ENCODE measurements around the gene GRAPL.
A peak's percentile ranks its signal among the peaks of the same experiment; 100 is the strongest.
"Not testable (repeated sequence)": the region's sequence is repeated elsewhere in the genome, so short reads cannot be mapped to it uniquely, and the experiment has no call there.

The GRAPL gene

DNA sequence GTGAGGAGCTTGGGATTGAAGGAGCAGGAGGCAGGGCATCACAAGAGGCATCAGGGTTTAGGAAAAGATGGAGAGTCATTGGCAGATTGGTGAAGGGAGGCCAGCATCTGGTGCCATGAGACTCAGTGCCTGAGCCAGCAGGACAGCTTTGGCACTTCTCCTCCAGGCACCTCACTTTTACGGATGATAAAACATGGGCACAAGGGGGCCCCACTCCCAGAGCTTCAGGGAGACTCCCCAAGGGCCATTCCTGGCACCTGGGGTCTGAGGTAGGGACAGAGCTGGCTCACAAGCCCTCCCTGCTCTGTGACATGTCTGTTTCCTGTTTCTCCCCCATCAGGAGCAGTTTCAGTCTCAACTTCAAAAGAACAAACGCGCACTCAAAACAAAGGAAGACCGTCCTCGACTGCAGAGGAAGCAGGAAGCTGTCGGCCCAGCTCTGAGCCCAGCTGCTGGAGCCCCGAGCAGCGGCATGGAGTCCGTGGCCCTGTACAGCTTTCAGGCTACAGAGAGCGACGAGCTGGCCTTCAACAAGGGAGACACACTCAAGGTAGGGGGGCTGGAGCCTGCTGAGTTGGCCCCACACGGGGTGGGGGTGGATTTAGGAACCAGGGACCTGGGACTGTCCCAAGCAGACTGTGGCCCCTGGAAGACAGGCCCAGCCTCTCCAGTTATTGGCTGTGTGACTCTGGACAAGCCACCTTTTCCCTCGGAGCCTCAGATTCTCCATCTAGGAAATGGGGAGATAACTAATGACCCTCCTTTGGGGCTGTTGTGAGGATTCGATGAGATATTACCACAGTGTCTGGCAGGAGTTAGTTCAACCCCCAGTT is at the start of gene GRAPL:
GRAPL (plus strand) TSS at position 442 of the 833 bp plus-strand sequence; CDS start at position 473, 31 bp downstream.
- not testable (repeated sequence) for DNase-seq (ENCODE audit: low spot score)

DNA sequence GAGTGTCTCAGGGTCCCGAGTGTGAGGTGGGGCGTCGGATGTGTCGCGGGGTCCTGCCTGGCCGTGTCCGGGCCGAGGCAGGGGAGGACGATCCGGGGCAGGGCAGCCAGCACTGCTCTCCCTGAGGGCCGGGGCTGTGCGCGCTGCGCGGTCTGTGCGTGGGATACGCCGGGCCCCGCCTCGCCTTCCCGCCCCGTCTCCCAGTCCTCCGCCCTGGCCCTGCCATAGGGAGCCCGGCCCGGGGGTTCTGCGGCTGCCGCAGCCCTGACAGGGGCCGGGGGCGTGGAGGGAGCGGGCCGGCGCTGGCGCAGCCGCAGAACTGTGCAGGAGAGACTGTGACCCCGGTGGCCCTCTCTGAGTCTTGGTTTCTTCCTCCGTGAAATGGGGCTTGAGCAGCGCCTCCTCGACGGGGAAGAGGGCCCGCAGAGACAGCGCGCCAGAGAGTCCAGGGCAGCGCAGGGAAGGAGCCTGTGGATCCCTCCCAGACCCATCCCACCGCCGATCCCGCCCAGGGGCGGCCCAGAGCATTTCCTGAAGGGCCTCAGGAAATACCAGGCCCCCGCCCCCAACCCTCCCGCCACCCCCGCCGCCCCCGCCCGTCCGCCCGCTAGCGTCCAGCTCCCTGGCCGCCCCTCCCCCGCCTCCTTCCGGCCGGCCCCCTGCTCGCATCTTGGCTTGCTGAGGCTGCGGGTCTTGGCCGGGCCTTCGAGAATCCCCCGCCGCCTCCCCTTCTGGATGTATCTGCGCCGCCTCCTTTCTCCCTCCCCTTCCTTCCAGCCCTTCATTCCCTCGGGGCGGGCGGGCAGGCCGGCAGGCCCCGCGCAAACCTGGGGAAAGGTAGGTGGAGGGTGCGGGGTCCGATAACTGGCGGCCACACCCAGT is 38.3 kb upstream of the GRAPL start:
- DNase-seq (ENCODE audit: low spot score), result not testable (repeated sequence)

DNA sequence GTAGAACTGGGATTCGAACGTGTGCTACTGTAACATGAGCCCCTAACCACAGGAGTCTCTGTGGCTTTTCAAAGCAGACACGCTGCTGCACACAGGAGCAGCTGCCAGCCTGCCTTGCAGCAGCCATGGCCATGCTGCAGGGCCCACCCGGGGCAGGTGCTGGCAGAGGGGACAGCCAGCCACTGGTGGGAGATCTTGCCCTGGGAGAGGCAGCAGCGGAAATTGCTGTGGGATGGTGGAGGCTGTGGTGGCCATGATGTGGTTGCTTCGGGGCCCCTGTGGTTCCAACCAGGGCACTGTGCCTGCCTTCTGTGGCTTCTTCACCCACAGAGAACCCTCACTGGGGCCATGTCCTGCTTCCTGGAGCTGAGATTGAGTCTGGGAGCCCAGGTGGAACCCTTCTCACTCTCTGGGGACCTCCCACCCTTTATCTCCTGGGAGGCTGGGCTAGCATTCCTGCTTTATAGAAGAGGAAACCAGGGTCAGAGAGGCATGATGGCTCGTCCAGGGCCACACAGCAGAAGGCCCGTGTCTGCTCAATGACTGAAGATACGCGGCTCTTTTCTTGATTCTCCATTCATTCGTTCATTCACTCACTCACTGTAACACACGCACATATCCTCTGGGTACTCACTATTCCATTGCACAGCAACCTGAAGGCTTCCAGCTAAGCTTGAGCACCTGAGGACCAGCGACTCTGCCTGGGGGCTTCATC is 37.2 kb upstream of the GRAPL start:
- not testable (repeated sequence) for DNase-seq (ENCODE audit: low spot score)

DNA sequence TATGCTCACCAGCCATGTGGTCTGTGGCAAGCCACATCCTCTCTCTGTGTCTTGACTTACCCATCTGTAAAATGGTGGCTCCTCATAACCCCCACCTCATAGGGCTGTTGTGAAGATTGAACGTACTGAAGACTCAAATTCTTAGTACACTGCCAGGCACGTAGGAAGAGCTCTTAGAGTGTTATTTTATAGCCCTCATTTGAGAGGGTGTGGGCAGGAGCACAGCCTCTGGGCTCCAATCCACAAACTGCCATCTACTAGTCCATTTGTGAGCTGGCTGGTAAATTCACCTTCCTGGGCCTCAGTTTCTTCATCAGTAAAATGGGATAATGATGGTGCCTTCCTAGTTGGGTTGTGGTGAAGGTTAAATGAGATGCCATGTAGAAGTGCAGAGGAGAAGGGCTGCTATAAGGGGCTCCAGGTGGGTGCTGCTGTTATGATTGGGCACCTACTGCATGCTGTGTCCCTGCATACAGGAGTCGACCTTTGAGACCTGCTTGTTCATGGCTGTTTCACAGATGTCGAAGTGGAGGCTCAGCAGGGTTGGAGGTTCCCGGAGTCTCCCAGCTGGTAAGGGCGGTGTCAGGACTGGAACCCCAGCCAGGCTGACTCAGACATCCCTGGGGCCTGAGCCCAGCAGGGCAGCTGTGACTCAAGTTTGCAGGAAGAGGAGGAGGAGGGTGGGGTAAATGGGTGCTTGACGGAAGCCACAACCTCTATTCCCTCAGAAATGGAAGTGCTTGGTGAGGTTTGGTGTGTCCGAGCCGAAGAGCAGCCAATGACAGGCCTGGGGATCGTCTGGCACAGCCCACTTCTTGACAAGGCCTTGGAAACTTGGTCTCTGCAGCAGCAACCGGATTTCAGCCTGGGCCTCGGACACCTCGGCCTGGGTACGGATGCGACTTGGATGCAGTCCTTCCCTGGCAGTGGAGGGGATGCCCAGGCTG is 34.4 kb upstream of the GRAPL start:
- DNase-seq (ENCODE audit: low spot score), result not testable (repeated sequence)

DNA sequence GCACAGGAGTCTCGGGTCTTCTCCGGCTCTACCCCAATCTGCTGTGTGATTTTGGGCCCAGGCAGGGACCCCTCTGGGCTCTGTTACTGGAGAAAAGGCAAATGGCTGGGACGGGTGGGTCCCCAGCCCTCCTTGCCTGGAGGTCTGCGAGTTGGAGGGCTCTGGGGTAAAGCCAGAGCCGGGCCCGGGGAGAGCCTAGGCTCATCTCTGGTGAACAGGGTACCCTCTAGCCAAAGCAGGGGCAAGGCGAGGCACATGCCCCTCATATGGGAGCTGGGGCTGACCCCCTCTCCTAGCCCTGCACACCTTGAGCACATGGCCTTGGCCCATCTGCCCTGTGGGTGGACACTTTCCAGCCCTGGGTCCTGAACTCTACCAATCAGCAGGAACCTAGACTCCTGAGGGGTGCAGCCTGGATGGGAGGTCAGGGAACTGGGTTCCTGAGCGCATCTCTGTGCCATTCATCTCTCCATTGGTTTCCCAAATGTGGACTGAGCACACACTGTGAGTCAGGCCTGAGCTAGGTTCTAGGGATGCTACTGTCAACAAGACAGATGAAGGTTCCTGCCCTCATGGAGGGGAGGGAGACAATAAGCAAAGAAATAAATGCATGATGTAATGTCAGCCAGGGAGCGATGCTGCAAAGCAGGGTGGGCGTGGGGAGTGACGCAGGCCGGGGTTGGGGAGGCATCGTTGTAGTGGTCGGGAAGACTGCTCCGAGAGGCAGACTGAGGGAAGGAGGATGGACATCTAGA is 33.5 kb upstream of the GRAPL start:
- DNase-seq (ENCODE audit: low spot score), result not testable (repeated sequence)

DNA sequence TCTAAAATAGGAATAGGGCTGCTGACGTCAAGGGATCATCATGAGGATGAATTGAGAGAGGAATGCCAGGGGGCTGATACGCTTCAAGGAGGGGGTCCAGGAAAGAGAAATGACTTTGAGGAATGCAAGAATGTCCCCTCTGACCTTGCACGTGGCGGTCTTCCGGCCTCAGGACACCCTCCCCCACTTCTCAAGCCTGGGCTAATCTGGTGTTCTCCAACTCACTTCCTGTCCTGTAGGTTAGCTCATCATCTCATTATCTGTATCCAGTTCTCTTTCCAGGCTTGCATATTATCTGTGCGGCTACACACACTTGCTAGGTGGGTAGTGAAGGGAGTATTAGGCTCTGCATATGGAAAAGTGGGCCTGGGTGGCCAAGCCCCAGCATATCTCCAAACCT is 18.9 kb upstream of the GRAPL start:
- not testable (repeated sequence) for DNase-seq (ENCODE audit: low spot score)

DNA sequence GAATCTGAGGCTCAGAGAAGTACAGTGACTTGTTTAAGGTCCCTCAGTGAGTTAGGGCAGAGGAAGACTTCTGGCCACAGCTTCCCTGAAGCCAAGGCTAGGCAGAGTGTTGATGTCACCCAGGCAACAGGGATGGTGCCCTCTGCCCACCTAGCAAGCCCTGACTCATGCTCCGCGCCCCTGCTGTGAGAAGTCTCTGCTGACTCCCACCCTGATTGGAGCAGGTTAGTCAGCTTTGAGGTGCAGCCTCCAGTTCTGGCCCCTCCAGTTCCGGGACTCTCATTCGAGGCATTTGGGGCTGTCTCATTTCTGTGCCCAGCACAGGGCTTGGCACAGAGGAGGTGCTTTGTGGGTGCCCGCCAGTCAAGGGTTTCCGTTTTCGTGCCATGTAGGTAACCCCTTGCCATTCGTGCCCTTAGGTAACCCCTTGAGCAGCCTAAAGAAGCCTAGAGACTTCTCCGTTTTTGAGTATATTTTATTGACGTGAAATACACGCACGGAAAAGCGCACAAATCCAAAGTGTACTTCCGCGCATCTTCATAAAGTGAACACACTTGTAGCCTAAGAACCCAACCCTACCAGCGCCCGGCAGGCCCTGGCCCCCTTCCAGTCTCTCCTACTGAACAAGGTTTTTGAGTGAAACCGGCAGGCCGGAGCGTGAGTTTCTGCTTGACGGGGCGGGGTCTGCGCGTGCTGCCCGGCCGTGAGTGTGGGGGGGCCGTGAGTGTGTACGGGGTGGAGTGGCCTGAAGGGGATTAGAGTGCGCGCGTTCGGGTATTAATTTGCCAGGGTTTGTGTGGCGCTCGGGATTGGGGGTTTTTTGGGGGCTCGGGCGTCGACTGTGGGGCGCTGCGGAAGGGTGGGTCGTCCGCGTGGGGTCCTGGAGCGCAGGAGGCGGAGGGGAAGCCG is 16.9 kb upstream of the GRAPL start:
- DNase-seq (ENCODE audit: low spot score), result not testable (repeated sequence)

DNA sequence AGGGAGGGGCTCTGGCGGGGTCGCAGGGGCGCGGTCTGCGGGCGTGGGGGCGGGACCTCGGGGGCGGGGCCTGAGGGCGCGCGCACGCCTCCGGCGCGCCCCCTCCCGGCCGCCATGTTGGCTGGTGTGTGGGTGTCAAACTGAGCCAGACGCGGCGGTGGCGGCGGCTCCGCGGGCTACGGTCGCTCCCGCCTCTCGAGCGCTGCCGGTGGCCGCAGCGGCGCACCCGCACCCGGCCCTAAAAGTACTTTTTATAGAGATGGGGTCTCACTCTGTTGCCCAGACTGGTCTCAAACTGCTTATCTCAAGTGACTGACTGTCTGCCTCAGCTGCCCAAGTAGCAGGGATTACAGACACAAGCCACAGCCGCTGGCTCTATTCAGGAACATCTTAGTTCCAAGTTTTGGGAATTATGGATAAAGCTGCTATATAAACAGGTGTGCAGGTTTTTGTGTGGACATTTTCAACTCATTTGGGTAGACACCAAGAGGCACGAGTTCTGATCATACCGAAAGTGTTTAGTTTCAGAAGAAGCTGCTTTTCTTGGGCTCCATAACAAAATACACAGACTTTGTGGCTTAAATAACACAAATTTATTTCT is 16.2 kb upstream of the GRAPL start:
- peak; percentile 64 for DNase-seq (ENCODE audit: low spot score)

DNA sequence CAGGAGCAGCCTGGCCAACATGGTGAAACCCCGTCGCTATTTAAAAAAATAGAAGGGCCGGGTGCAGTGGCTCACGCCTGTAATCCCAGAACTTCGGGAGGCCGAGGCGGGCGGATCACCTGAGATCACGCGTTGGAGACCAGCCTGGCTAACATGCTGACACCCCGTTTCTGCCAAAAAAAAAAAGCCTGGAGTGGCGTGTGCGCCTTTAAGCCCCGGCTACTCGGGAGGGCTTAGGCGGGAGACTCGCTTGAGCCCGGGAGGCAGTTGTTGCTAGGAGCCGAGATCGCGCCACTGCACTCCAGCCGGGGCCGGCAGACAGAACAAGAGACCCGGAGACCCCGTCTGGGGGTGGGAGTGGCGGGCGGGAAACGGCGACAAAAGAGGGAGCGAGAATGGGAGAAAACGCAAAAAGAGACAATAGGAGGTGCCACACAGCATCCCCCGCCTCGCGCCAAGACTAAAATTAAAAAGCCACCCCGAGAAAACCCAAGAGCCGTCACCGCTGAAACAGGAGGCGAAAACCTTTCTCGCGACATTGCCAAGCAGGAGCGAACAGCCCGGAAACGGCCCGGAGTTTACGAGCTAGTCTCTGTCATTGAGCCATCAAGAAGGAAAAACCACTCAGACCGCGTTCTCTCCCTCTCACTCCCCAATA is 15.5 kb upstream of the GRAPL start:
- peak; percentile 16 for DNase-seq (ENCODE audit: low spot score)

DNA sequence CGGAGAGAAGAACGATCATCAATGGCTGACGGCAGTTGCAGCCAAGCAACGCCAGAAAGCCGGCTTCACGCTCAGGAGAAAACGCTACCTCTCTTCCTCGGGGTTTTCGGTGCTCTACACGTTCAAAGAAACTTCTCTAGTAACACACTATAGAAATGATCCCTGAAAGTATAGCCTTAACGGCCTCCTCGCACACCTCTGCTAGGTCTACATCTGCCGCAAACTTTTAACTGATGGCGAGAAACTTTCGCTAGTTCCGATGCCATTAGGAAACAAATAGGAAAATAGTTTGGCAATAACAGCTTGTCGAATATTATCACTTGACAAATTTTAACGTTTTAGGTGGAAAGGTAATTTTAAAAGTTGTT is 14.9 kb upstream of the GRAPL start:
- not testable (repeated sequence) for DNase-seq (ENCODE audit: low spot score)

DNA sequence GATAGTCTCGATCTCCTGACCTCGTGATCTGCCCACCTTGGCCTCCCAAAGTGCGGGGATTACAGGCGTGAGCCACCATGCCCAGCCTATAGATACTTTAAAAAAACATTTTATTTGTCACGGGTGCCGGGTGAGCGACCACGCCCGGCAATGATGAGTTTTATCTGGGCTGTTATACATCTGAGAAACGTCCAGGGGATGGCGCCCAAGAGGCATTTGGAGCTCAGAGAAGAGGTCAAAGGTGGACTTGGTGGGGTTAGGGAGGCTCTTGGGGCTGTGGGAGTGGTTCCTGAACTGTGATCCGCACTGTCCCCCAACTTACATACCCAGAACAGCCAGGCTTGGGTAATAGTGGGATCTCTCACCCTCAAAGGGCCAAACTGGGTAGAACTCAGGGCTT is 8.7 kb upstream of the GRAPL start:
- DNase-seq (ENCODE audit: low spot score), result not testable (repeated sequence)

DNA sequence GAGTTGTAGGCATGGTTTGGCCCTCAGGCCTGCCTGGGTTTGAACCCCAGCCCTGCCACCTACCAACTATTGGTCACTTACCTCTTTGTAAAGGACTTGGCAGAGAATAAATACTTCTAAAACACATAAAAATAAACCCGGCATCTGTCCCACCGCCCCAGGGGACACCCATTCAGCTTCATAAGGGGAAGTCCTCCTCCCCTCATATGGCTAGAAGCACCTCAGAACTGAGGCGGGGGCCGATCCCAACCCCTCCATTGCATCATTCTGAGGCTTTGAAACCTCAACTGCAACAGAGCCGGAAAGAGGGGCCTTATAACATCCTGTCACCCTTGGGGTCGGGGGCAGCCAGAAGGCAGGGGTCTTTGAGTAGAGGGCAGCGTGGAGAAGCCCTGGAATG is 2.1 kb upstream of the GRAPL start:
- DNase-seq (ENCODE audit: low spot score), result not testable (repeated sequence)

DNA sequence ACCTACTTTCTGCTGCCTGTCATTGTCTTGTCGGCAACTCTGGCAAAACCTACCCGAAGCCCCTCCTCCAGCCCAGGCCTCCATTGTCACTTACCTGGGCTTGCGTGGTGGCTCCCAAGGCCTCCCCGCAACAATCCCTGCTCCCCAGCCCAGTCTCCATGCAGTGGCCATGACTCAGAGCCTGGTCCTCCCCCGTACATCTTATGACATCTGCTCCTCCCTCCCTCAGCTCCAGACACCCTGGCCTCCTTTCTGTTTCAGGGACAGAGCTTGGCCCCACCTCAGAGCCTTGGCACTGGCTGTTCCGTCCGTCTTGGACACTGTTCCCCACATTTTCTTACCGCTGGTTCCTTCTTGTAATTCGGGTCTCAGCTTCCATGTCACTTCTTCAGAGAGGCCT is 2.1 kb downstream of the GRAPL start:
- DNase-seq (ENCODE audit: low spot score), result not testable (repeated sequence)

DNA sequence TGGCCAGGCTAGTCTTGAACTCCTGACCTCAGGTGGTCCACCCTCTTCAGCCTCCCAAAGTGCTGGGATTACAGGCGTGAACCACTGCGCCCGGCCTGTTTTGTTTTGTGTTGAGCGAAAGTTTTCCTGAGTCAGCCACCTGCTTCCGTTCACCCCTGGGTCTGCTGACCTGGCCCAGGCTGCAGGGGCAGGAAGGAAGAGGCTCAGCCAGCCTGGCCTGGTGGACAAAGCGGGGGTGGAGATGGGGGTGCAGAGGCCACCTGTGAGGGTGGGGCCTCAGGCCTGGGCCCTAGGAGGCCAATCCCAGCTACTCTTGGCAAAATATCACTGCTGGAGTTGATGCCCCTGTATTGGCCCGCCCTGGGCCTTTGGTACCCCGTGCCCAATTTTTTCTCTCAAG is 3.7 kb downstream of the GRAPL start:
- not testable (repeated sequence) for DNase-seq (ENCODE audit: low spot score)

DNA sequence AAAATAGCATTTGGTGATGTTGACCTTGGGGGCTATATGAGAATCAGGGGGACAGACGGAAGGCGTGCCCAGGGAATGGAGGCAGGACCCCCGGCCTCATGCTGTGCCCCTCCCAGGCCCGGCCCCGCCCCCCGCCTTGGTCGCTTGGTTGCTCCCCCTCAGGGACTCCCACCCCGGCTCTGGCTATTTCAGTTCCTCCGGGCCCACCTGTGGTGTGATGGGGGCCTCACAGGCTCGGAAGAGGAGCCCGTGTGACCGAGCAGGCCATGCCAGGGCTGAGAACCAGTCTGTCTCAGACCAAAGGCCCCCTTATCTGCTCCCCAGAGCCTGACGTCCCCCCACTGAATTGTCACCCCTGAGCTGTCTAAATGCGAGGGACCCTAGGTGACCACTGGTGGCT is 4.4 kb downstream of the GRAPL start:
- DNase-seq (ENCODE audit: low spot score), result not testable (repeated sequence)

DNA sequence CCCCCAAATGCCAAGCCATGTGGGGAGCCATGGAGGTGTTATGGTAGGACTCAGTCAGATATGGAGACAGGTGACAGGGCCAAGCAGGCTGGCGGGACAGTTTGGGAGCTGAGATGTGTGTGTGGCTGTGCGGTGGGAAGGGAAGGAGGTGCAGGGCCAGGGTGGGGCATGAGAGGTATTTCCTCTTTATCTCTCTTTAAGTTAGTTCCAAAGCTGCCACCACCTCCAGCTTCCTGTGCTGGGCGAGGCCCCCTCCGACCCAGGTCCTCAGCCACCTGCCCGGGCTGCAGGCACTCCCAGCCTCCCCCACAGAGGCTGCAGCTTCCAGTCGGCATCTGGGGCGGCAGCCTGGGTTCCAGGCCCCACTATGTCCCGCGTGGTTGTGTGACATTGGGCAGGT is 6.4 kb downstream of the GRAPL start:
- DNase-seq (ENCODE audit: low spot score), result not testable (repeated sequence)

DNA sequence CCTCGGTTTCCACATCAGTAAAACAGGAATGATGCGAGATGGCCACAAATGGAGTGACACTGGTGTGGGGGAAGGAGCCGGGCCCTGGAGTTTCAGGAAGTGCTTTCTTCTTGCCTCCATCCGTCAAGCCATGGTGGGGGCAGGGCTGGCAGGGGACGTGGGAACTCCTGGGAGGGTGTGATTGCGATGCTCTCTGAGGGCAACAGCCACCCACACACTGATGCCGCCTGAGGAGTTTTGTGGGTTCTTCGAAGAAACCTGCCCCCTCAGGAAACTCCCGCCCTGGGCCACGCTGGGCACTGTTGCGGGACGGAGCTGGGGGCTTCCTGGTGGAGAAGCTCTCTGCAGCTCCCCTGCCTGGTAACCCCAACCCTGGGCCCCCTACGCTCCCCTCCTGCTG is 8.0 kb downstream of the GRAPL start:
- not testable (repeated sequence) for DNase-seq (ENCODE audit: low spot score)

DNA sequence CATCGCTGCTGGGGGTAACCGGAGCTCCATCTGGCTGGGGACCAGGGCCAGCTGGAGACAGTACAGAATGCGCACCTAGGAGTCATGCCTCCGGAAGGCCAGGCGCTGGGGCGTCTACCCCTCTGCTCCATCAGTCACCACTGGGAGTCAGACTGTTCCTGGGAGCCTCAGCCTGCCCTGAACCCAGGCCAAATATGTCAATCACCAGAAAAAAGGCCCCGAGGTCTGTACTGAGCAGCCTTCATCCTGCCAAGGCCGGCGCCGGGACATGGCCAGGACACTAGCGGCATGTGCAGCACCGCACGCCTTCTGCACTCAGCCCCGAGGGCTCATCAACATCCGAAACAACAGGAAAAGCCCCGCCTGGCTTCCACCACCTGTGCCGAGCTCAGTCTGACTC is 8.7 kb downstream of the GRAPL start:
- DNase-seq (ENCODE audit: low spot score), result not testable (repeated sequence)
